Endothelial cell of hepatic sinusoid (primary cell): ENCODE data around the gene EIF2AK2.

Experiments
- in situ Hi-C: cut with HindIII; loops from 2 replicates; pipeline ENCODE4 v1.10.0; 2017; ENCODE audit warnings: low sequenced_read_pairs

The EIF2AK2 gene

GRCh38 chr2:37104178-37104577, 52.6 kb downstream of the EIF2AK2 start:
- in situ Hi-C loops: no loop called here

GRCh38 chr2:37102588-37102987, 54.2 kb downstream of the EIF2AK2 start:
- in situ Hi-C loops: no loop called here

- in situ Hi-C loops: no loop called here
Observed at GRCh38 chr2:37100054-37100453, 56.7 kb downstream of the EIF2AK2 start.

GRCh38 chr2:37098416-37099118, 58.2 kb downstream of the EIF2AK2 start:
- in situ Hi-C loops: no loop called here

GRCh38 chr2:37096568-37096967, 60.2 kb downstream of the EIF2AK2 start:
- in situ Hi-C loops: no loop called here

GRCh38 chr2:37091873-37092272, 64.9 kb downstream of the EIF2AK2 start:
- in situ Hi-C loops: no loop called here

- in situ Hi-C loops: no loop called here
Observed at GRCh38 chr2:37090019-37090477, 66.7 kb downstream of the EIF2AK2 start.

GRCh38 chr2:37085731-37086147, 71.0 kb downstream of the EIF2AK2 start:
- in situ Hi-C loops: no loop called here

GRCh38 chr2:37084797-37085196, 72.0 kb downstream of the EIF2AK2 start:
- in situ Hi-C loops: no loop called here

GRCh38 chr2:37083873-37084794, 72.6 kb downstream of the EIF2AK2 start, which contains the start of the genes GPATCH11 and HEATR5B:
GPATCH11 (plus strand) TSS chr2:37084518; CDS start chr2:37088382, 3,864 bp downstream.
HEATR5B (minus strand) TSS chr2:37084372; CDS start chr2:37083414, 958 bp downstream.
- in situ Hi-C loops: no loop called here

- in situ Hi-C loops: no loop called here
Observed at GRCh38 chr2:37080689-37081088, 76.1 kb downstream of the EIF2AK2 start.

GRCh38 chr2:37080266-37080665, 76.5 kb downstream of the EIF2AK2 start:
- in situ Hi-C loops: no loop called here

GRCh38 chr2:37070931-37071330, 85.8 kb downstream of the EIF2AK2 start:
- in situ Hi-C loops: no loop called here

GRCh38 chr2:37068686-37069085, 88.1 kb downstream of the EIF2AK2 start:
- in situ Hi-C loops: no loop called here

- in situ Hi-C loops: no loop called here
Observed at GRCh38 chr2:37061776-37062175, 95.0 kb downstream of the EIF2AK2 start.

- in situ Hi-C loops: no loop called here
Observed at GRCh38 chr2:37061013-37061711, 95.6 kb downstream of the EIF2AK2 start.

GRCh38 chr2:37060446-37060845, 96.3 kb downstream of the EIF2AK2 start:
- in situ Hi-C loops: no loop called here

- in situ Hi-C loops: no loop called here
Observed at GRCh38 chr2:37059841-37060240, 96.9 kb downstream of the EIF2AK2 start.

GRCh38 chr2:37052600-37053332, 104.0 kb downstream of the EIF2AK2 start:
- in situ Hi-C loops: no loop called here
